Stimulated activated CD4-positive, alpha-beta T cell treated with anti-CD3 and anti-CD28 coated beads, Interleukin-4, amount 100 ng/mL, for 1 hour (primary cell): ENCODE measurements around the gene GMPR2.
A peak's percentile ranks its signal among the peaks of the same experiment; 100 is the strongest.
"Not testable (repeated sequence)": the region's sequence is repeated elsewhere in the genome, so short reads cannot be mapped to it uniquely, and the experiment has no call there.

ENCODE experiments used
- DNase-seq: peaks from one replicate; pipeline ENCODE4 v3.0.0-alpha.2; 2020

The GMPR2 gene

DNA sequence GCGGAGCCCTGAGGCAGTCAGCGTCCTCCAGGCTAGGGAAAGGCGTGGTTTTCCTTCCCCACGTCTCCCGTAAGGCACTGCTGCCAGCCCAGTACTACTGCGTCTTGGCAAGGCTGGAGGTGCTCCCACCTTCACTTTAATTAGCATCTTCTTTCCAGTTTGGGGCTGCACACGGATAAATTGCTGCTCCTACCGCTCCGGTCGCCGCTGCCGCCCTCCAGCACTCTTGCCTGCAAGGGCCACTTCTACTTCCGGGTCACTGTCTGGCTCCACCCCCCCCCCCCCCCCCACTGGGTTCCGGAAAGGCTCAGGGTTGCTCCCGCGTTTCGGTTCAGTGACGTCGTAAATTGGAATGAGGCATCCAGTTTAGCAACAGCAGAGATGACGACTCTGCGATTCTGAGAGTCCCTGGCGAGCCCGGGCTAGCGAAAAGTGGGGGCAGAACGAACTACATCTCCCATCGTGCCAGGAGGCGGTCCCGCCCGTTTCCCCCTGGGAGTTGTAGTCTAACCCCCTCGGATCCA is 546 bp upstream of the GMPR2 start, which contains the start of gene NEDD8:
Gene NEDD8, minus strand, starts transcription at position 247 of the 524 bp plus-strand sequence. Its CDS starts 100 bp downstream, at position 147.
- peak; percentile 90 for DNase-seq

DNA sequence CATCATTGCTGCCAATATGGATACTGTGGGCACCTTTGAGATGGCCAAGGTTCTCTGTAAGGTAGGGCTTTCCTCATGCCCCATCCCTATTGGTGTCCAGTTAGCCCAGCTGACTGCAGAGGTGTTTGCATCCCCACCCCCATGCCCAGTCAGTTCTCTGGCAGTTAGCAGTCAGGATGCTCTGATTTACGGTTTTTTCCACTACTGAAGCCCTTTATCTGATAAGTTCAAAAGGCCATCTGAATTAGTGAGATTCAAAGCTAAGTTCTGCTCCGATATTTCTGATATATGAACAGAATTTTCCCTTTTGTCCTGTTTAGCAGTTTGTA is 773 bp downstream of the GMPR2 start:
- no peak for DNase-seq

DNA sequence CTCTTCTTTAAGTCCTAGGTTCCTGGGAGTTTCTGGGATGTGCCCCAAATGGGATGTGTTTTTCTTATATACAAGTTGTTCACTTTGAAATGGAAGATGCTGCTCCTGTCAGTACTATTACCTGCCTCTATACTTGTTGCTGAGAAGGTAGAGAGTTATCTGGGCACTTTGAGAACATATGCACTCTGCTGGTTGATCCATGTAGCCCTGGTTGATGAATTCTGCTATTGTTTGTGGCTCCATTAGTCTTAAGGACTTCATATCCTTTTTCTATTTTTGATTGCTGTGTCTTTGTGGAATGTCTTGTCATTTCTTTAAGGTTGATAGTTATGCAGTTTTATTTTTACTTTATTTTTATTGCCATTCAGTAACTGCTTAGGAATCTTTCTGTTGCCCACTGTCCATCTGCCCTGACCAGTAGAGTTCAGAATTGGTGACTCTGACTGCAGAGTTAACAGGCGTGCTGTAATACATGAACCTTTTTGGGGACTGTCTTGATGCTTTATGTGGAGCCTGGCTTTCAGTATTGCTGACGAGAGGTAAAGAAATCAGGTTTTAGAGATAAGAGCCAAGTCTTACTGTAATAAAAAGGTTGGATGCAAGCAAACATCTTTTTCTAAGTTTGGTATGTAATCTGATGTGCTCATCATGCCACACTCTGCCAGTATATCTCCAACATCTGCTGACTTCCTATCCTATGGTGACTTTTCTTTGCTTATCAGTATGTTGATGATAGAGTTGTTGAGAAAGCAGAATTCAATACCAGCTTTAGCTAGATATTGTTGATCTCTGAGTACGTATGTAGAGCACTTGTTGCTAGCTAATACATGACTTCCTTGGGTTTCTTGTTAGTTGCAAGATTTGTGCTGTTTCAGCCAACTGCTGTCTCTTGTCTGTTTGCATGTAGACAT is 1.6 kb downstream of the GMPR2 start:
- no peak for DNase-seq

DNA sequence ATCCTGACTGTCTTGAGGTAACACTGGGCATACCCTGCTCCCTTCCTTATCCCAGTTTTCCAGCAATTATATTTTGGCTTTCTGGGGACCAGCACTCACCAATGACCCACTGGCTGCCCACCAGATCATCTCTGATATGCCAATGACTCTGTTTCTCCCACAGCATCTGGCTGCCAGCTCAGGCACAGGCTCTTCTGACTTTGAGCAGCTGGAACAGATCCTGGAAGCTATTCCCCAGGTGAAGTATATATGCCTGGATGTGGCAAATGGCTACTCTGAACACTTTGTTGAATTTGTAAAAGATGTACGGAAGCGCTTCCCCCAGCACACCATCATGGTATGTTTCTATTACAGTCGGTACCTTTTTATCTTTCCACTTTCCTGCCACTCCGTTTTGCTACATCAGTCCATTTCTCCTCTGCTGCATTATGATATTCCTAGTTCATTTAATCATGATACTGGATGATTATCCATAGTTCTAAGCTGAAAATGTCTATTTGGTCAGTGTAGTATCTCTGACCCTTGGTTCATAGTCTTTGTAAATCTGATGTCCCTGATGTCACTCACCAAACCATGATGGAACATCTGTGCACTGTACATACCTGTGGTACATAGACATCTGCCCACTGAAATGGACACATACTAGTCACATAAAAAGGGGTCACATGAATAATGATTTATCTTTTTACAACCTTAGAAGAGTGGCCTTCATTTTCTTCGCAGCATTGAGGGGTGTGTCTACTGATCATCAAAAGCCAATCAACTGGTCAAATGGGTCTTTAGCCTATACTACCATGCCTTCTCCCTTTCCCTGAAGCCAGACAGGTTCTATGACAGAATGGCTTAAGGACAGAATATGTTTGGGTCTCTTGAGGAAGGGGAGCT is 3.3 kb downstream of the GMPR2 start:
- DNase-seq = no peak

GRCh38 chr14:24236689-24237462 is 4.1 kb downstream of the GMPR2 start:
- DNase-seq = no peak

- DNase-seq = no peak
Observed at GRCh38 chr14:24237463-24237955, 4.8 kb downstream of the GMPR2 start.

GRCh38 chr14:24238123-24238522 is 5.4 kb downstream of the GMPR2 start:
- no peak for DNase-seq

DNA sequence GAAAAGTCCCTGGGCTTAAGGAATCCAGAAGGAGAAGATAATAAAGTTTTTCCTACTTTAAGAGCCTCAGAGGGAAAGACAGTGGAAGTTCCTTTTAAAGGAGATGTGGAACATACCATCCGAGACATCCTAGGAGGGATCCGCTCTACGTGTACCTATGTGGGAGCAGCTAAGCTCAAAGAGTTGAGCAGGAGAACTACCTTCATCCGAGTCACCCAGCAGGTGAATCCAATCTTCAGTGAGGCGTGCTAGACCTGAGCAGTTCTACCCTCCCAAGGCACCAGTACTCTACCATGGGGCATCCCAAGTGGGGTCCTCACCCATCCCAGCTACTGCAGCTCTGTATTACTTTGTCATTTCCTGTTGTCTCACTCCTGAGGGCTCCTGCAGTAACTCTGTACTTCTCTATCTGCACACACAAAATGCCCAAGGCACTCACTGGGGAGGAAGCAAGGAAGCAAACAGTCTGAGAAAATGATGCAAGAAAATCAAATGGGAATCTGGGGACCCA is 5.9 kb downstream of the GMPR2 start:
- no peak for DNase-seq

DNA sequence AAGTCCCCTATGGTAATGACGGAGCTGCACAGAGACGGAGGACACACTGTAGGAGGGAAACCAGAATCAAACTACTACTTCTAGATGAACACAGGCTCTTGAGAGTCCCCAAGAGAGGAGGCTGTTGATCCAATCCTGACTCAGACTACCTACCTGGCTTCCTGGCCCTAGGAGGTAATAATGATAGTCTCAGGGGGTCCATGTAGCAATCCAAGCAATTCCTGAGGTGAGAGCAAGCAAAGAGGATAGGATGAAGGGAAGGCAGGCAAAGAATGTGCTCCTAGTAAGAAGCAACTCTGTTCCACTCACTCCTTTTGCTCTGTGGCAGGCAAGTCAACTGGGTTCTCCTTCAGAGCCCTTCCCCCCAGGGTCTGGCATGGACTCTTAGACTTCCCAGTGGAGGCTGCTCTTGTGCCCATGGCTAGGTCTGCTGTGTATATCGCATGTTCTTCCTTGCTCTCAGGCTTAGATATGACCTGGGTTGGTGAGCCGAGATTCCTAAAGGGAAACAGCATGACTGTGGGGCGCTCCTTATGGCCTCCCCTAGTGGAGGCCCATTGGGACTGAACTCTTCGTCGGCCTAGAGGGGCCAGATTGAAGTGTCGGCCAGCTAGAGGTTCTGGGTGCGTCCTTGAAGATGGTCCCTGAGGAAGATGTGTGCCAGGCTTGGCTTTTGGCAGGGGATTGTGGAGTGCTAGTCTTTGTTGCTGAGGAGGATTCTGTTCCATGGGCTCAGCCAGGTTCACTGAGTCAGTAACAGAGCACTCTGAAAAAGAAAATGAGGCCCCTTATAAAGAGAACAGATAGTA is 7.6 kb downstream of the GMPR2 start:
- no peak for DNase-seq

GRCh38 chr14:24241829-24242443 is 9.2 kb downstream of the GMPR2 start:
- peak; percentile 93 for DNase-seq

DNA sequence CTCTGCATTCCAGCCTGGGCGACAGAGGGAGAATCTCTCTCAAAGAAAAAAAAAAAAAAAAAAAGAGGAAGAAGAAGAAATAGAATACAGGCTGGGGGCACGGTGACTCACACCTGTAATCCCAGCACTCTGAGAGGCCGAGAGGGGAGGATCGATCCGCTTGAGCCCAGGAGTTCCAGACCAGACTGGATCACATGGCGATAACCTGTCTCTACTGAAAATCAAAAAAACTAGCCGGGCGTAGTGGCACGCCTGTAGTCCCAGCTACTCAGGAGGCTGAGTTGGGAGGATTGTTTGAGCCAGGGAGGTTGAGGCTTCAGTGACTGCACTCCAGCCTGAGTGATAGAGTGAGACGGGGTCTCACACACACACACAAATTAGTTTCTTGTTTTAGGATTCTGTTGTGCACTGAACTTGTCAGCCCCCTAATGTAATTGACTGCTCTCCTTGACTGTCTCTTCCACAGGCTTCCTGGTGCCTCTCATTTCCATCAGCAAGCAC is 10.7 kb downstream of the GMPR2 start:
- DNase-seq = no peak

DNA sequence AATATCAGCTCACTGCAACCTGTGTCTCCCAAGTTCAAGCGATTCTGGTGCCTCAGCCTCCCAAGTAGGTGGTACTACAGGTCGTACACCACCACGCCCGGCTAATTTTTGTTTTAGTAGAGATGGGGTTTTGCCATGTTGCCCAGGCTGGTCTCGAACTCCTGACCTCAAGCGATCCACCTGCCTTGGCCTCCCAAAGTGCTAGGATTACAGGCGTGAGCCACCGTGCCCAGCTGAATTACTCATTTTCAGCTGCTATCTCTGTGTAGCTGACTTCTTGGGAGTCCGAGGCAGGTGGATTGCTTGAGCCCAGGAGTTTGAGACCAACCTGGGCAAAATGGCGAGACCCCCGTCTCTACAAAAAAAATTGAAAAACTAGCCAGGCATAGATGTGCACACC is 12.6 kb downstream of the GMPR2 start:
- not testable (repeated sequence) for DNase-seq

GRCh38 chr14:24246765-24247212 is 14.1 kb downstream of the GMPR2 start:
- DNase-seq = no peak

GRCh38 chr14:24247422-24247821 is 14.7 kb downstream of the GMPR2 start:
- DNase-seq = no peak

DNA sequence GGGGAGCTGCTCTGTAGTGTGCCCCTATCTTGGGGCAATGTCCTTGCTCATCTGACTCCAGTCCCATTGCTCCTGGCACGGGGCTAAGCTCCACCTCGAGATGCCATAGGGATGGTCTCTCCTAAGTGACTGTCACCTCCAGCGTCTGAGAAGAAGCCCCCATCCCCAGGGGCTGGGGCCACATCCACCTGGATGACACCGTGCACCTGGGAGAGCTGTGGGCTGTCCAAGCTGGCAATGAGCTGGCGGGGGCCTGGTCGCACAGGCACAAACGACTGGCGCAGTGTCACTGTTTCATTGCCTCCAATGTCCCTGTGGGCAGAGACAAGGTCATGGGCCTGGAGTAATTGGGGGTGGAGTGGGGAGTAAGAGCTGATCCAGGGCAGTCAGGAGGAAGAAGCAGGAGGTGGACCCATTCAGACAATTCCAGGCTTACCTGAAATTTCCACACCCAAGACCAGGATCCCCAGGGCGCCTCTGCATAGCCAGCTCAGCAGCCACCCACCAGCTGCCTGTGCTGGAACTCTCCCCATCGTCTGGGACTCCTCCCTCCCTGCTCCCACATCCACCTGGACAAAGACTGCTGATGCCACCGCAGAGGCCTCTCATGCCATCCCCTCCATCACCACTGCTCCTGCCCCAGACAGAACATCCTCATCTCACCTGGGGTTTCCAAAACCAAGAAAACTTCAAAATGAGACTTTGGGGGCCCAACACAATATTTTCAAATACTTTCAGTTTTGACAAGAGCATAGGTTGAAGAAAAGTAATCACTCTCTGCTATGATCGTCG is 16.7 kb downstream of the GMPR2 start:
- no peak for DNase-seq

- no peak for DNase-seq
Observed at GRCh38 chr14:24250354-24250753, 17.6 kb downstream of the GMPR2 start.

- DNase-seq = no peak
Observed at GRCh38 chr14:24251880-24252288, 19.2 kb downstream of the GMPR2 start.

DNA sequence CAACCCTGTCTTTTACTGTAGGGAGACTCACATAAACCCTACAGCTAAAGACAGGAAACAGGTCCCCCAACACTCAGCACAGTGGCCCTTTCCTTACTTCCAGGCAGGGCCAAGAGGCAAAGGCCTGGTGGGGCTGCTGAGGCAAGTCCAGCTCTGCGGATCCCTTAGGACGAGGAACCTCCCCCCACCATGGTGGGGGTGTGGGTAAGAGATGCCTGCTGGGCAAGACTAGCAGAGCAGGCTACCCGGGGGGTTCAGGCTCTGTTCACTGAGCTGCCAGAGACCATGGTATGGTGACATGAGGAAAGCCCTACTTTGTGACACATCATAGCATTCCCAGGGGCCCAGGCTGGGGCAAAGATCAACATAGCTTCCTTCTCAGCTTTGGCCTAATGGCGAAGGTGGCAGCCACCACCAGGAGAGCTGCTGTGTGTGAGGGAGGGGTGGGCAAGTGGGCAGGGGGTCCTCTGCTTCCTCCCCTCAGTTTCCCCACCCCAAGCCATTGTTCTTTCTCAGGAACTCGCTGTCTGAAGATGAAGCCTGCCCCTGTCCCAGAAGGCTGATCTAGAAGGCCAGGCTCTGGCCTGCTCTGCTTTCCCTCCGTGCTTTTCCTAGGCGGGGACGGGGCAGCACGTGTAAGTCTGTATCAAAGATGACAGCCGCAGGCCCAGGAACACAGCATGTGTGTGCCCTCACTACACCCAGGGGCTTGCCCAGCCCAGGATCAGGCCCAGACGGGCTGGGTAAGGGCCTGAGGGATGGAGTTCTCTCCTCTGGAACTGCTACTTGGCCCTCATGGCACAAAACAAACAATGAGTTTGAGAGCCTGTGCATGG is 19.8 kb downstream of the GMPR2 start:
- no peak for DNase-seq

DNA sequence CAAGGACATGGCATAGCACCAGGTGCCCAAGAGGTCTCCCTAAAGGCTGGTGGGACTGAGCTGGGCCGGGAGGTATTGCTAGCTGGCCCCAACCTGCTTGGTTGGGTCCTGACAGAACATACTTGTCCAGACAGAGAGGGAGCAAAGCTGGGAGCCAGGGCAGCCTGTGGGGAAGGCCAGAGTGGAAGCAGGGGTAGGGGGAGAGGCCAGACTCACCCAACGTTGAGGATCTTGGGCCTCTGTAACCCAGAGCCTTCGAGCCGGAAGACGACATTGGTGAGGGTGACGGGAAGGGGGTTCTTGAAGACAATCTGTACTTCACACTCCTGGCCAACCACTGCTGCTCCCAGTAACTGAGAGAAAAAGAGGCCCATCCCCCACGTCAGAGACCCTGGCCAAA is 21.2 kb downstream of the GMPR2 start:
- no peak for DNase-seq
